ENCODE data around the gene KRT86.

- TF ChIP-seq, protein P1, sequence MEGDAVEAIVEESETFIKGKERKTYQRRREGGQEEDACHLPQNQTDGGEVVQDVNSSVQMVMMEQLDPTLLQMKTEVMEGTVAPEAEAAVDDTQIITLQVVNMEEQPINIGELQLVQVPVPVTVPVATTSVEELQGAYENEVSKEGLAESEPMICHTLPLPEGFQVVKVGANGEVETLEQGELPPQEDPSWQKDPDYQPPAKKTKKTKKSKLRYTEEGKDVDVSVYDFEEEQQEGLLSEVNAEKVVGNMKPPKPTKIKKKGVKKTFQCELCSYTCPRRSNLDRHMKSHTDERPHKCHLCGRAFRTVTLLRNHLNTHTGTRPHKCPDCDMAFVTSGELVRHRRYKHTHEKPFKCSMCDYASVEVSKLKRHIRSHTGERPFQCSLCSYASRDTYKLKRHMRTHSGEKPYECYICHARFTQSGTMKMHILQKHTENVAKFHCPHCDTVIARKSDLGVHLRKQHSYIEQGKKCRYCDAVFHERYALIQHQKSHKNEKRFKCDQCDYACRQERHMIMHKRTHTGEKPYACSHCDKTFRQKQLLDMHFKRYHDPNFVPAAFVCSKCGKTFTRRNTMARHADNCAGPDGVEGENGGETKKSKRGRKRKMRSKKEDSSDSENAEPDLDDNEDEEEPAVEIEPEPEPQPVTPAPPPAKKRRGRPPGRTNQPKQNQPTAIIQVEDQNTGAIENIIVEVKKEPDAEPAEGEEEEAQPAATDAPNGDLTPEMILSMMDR (IDR thresholded peaks at IDR 0.05 in 8 of 11, conservative IDR thresholded peaks at IDR 0.05 in 3 of 11): no peak
- no peak for TF ChIP-seq POLR2AphosphoS5 (IDR thresholded peaks at IDR 0.05)
These were observed 24.9 kb upstream of the KRT86 start for GRCh38 chr12:52249511-52250047.

Measured in spleen (tissue), 7 donors.